Activated T-cell treated with anti-CD3 and anti-CD28 coated beads, Interleukin-2, amount 50 U/mL, for 24 hours (primary cell): Measurements from ENCODE around the gene RHOBTB1.
A peak's percentile ranks its signal among the peaks of the same experiment; 100 is the strongest.

Experiments used
- DNase-seq: peaks from one replicate; pipeline ENCODE4 v3.0.0-alpha.2; 2020
- H3K27ac Mint-ChIP-seq: 2 replicates; pipeline ENCODE4 v1.8.0; 2020; ENCODE audit warnings: mild to moderate bottlenecking, mixed read lengths
- H3K27me3 Mint-ChIP-seq: 2 replicates; pipeline ENCODE4 v1.8.0; 2020; ENCODE audit warnings: mixed read lengths
- H3K36me3 Mint-ChIP-seq: 2 replicates; pipeline ENCODE4 v1.8.0; 2020; ENCODE audit warnings: low read depth, mixed read lengths
- H3K4me1 Mint-ChIP-seq: 2 replicates; pipeline ENCODE4 v1.8.0; 2020; ENCODE audit warnings: low read depth, mixed read lengths
- H3K4me3 Mint-ChIP-seq: 2 replicates; pipeline ENCODE4 v1.8.0; 2020; ENCODE audit warnings: mild to moderate bottlenecking, moderate library complexity, mixed read lengths
- H3K9me3 Mint-ChIP-seq: 2 replicates; pipeline ENCODE4 v1.8.0; 2020; ENCODE audit warnings: mixed read lengths

The RHOBTB1 gene

GRCh38 chr10:60955957-60956425 is 12.0 kb upstream of the RHOBTB1 start:
- no peak for DNase-seq
- H3K27me3 Mint-ChIP-seq: peaks cover 27% of the 10 kb centered on the region

GRCh38 chr10:60955316-60955715 is 11.3 kb upstream of the RHOBTB1 start:
- Mint-ChIP-seq H3K36me3 (no peaks in the 10 kb centered on the region), H3K9me3 (no peaks in the 10 kb centered on the region), H3K27me3 (peaks cover 34% of the 10 kb centered on the region), H3K4me1 (no peaks in the 10 kb centered on the region), H3K4me3 (no peak overlapping the region), H3K27ac (no peak overlapping the region)
- no peak for DNase-seq

More at GRCh38 chr10:60955957-60956425, 12.0 kb upstream of the RHOBTB1 start:
- Mint-ChIP-seq H3K9me3 (no peaks in the 10 kb centered on the region), H3K4me1 (no peaks in the 10 kb centered on the region), H3K4me3 (no peak overlapping the region), H3K27ac (no peak overlapping the region), H3K36me3 (no peaks in the 10 kb centered on the region)

GRCh38 chr10:60954035-60954434 is 10.1 kb upstream of the RHOBTB1 start:
- Mint-ChIP-seq H3K9me3 (no peaks in the 10 kb centered on the region), H3K27ac (no peak overlapping the region), H3K4me3 (no peak overlapping the region), H3K36me3 (no peaks in the 10 kb centered on the region), H3K4me1 (no peaks in the 10 kb centered on the region), H3K27me3 (peaks cover 42% of the 10 kb centered on the region)
- no peak for DNase-seq

GRCh38 chr10:60953420-60953819 is 9.4 kb upstream of the RHOBTB1 start:
- Mint-ChIP-seq H3K36me3 (no peaks in the 10 kb centered on the region), H3K9me3 (no peaks in the 10 kb centered on the region), H3K27ac (no peak overlapping the region), H3K27me3 (peaks cover 45% of the 10 kb centered on the region), H3K4me3 (no peak overlapping the region), H3K4me1 (no peaks in the 10 kb centered on the region)
- no peak for DNase-seq

GRCh38 chr10:60952846-60953220 is 8.8 kb upstream of the RHOBTB1 start:
- H3K4me1 Mint-ChIP-seq: no peaks in the 10 kb centered on the region
- no peak overlapping the region for H3K27ac Mint-ChIP-seq
- no peak overlapping the region for H3K4me3 Mint-ChIP-seq
- DNase-seq: no peak
- no peaks in the 10 kb centered on the region for H3K36me3 Mint-ChIP-seq
- H3K27me3 Mint-ChIP-seq: peaks cover 50% of the 10 kb centered on the region
- no peaks in the 10 kb centered on the region for H3K9me3 Mint-ChIP-seq

GRCh38 chr10:60952067-60952845 is 8.3 kb upstream of the RHOBTB1 start:
- Mint-ChIP-seq H3K27ac (no peak overlapping the region), H3K9me3 (no peaks in the 10 kb centered on the region), H3K27me3 (peaks cover 50% of the 10 kb centered on the region), H3K4me3 (no peak overlapping the region), H3K4me1 (no peaks in the 10 kb centered on the region), H3K36me3 (no peaks in the 10 kb centered on the region)
- no peak for DNase-seq

GRCh38 chr10:60951272-60951724 is 7.3 kb upstream of the RHOBTB1 start:
- H3K4me3 Mint-ChIP-seq: no peak overlapping the region
- peaks cover 59% of the 10 kb centered on the region for H3K27me3 Mint-ChIP-seq
- H3K9me3 Mint-ChIP-seq: no peaks in the 10 kb centered on the region
- H3K36me3 Mint-ChIP-seq: no peaks in the 10 kb centered on the region
- no peak for DNase-seq
- H3K4me1 Mint-ChIP-seq: no peaks in the 10 kb centered on the region
- H3K27ac Mint-ChIP-seq: no peak overlapping the region

GRCh38 chr10:60950300-60950699 is 6.3 kb upstream of the RHOBTB1 start:
- Mint-ChIP-seq H3K27ac (no peak overlapping the region), H3K36me3 (no peaks in the 10 kb centered on the region), H3K9me3 (no peaks in the 10 kb centered on the region), H3K4me1 (no peaks in the 10 kb centered on the region), H3K27me3 (peaks cover 67% of the 10 kb centered on the region), H3K4me3 (no peak overlapping the region)
- no peak for DNase-seq

GRCh38 chr10:60948851-60949250 is 4.9 kb upstream of the RHOBTB1 start:
- Mint-ChIP-seq H3K4me1 (peaks cover 6% of the 10 kb centered on the region), H3K9me3 (no peaks in the 10 kb centered on the region), H3K27me3 (peaks cover 74% of the 10 kb centered on the region), H3K27ac (no peak overlapping the region), H3K36me3 (no peaks in the 10 kb centered on the region), H3K4me3 (no peak overlapping the region)
- no peak for DNase-seq

GRCh38 chr10:60944910-60945297 is 919 bp upstream of the RHOBTB1 start:
- Mint-ChIP-seq H3K36me3 (no peaks in the 10 kb centered on the region), H3K4me1 (peaks cover 13% of the 10 kb centered on the region), H3K27me3 (peaks cover 82% of the 10 kb centered on the region), H3K9me3 (no peaks in the 10 kb centered on the region), H3K27ac (no peak overlapping the region), H3K4me3 (peak overlapping the region; percentile 69)
- no peak for DNase-seq

GRCh38 chr10:60943316-60944057 is 498 bp downstream of the RHOBTB1 start:
- H3K27ac Mint-ChIP-seq: no peak overlapping the region
- H3K36me3 Mint-ChIP-seq: no peaks in the 10 kb centered on the region
- H3K4me1 Mint-ChIP-seq: peaks cover 13% of the 10 kb centered on the region
- peaks cover 81% of the 10 kb centered on the region for H3K27me3 Mint-ChIP-seq
- no peaks in the 10 kb centered on the region for H3K9me3 Mint-ChIP-seq
- peak; percentile 42 for DNase-seq
- peak overlapping the region; percentile 61 for H3K4me3 Mint-ChIP-seq

GRCh38 chr10:60942788-60943315 is 1.1 kb downstream of the RHOBTB1 start:
- Mint-ChIP-seq H3K4me3 (peak overlapping the region; percentile 61), H3K9me3 (no peaks in the 10 kb centered on the region), H3K4me1 (peaks cover 13% of the 10 kb centered on the region), H3K27ac (no peak overlapping the region), H3K36me3 (no peaks in the 10 kb centered on the region), H3K27me3 (peaks cover 75% of the 10 kb centered on the region)
- peak; percentile 37 for DNase-seq

GRCh38 chr10:60942134-60942787 is 1.7 kb downstream of the RHOBTB1 start:
- Mint-ChIP-seq H3K36me3 (no peaks in the 10 kb centered on the region), H3K4me1 (peaks cover 13% of the 10 kb centered on the region), H3K27ac (no peak overlapping the region), H3K4me3 (no peak overlapping the region), H3K27me3 (peaks cover 70% of the 10 kb centered on the region), H3K9me3 (no peaks in the 10 kb centered on the region)
- DNase-seq: no peak

GRCh38 chr10:60940446-60940845 is 3.5 kb downstream of the RHOBTB1 start:
- peaks cover 13% of the 10 kb centered on the region for H3K4me1 Mint-ChIP-seq
- H3K36me3 Mint-ChIP-seq: no peaks in the 10 kb centered on the region
- H3K27me3 Mint-ChIP-seq: peaks cover 52% of the 10 kb centered on the region
- H3K4me3 Mint-ChIP-seq: no peak overlapping the region
- H3K27ac Mint-ChIP-seq: no peak overlapping the region
- no peaks in the 10 kb centered on the region for H3K9me3 Mint-ChIP-seq
- DNase-seq: no peak
